NCI-H1694 (cell line): ENCODE measurements around the gene SIRT3.

ENCODE experiments used
- DNase-seq: peaks from one replicate; lab custom pipeline; 2025; lab: John Stamatoyannopoulos, UW

Gene SIRT3

DNA sequence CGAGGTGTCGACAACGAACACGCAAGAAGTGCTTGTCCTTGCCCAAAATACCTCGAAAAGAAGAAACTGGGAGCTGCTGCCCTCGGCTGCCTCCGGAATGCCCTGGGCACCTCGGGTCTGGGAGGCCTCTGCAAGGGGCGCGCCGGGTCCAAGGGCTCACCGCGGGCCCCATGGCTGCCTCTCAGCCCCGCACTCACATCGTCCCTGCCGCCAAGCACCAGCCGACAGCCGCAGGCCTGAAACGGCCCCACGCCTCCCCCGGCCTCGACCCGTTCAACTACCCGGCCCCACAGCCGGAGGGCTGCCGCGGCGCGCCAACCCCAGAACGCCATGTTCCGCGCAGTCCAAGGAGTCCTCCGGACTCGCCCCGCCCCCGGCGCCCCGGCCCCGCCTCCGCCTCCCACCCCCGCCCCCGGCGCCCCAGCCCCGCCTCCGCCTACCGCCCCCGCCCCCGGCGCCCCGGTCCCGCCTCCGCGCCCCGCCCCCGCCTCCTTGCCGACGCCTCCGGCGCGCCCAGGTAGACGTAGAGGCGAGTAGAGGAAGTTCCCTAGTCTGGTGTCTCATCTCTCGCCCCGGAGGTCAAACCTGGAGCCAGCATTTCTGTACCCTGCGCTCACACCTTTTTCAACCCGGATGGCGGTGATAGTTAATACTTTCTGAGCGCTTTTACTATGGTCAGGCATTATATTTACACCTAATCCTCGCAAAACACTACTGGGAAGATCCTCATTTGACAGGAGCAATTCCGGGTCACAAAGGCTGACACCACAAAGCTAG, at the start of gene SIRT3:
Gene SIRT3 (minus strand): TSS at position 346 of the 777 bp plus-strand sequence. CDS start 14 bp downstream, at position 332.
- peak; percentile 6 for DNase-seq

GRCh38 chr11:285894-286220, 49.7 kb upstream of the SIRT3 start:
- DNase-seq, result no peak

DNA sequence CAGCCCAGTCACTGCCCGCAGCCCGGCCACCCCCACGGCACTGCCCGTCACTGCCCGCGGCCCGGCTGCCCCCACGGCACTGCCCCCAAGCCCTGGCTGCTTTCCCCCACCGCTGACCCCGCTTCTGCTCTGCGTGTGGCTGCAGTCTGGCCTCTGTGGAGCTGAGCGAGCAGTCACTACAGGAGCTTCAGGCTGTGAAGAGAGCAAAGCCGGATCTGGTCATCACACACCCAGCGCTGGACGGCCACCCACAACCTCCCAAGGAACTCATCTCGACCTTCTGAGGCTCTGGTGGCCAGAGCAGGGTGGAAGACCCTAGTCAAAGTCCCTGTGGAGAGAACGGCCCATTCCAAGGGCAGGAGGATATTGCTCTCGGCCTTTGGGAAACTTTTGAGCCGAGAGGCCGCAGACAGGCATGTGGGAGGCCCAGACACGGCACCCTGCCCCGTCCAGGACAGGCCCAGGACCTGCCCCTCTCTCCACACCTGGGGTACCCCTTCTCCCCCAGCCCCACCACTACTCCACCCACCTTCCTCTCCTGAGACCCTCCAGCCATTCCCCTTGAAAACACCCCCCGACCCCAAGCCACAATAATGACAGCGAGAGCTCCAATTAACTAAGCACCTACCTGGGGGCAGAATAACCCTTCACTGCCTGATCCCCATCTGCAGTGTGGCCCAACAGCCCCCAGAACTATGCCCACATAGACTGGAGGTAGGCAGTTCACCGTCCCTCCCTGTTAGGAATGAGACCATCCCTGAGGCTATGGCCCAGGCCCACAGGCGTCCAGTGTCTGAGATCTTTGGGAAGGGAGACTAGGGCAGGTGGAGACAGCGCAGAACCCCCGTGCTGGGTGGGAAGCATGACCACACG, 49.1 kb upstream of the SIRT3 start:
- DNase-seq, result no peak

GRCh38 chr11:284105-285020, 48.2 kb upstream of the SIRT3 start:
- no peak for DNase-seq

GRCh38 chr11:283405-284104, 47.4 kb upstream of the SIRT3 start:
- DNase-seq, result no peak

DNA sequence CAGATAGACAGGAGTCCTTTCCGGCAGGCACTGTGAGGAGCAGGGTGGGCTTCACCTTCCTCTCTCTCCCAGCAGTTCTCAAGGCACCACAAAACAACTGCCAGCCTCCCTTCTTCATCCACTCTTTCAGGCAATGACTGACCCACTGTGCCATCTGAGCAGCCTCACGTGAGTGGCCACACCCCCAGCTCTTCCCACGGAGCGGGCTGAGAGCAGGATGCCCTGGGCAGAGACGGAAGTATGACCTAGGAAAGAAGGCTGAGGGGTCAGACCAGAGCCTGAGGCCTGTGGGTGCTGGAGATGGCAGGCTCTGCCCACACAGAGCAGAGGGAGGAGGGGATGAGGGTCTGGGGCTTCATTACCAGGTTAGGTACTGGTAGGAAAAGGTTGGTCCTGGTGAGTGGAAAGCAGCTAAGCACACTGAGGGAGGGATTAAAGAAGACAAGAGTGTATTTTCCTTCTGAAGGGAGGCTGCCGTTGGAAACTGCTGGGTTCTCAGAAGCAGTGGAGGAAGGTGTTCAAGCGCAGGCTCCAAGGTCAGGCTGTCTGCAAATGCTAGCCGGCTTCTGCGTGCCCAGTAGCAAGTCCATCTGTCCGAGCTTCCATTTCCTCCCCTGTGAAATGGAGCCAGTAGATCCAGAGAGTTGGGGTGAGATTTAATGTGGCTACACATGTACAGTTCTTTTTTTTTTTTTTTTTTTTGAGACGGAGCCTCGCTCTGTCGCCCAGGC, 46.7 kb upstream of the SIRT3 start:
- no peak for DNase-seq

DNA sequence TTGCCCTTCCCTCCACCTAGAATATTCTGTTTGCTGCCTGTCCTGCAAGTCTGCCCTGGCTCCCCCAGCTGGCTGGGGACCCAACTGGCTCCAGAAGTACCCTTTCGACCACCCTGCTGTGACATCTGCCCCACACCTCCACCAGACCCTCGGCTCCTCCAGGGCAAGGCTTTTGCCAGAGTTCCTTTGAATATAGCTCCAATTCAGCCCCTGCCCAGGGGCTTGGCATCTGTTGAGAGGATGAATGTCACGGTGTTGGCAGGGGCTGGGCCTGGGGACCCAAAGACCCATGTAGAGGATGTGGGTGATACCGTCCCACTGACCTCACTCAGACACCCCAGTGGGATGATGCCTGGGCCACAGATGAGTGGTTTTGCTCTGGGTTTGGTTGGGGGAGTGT, 46.0 kb upstream of the SIRT3 start:
- no peak for DNase-seq

DNA sequence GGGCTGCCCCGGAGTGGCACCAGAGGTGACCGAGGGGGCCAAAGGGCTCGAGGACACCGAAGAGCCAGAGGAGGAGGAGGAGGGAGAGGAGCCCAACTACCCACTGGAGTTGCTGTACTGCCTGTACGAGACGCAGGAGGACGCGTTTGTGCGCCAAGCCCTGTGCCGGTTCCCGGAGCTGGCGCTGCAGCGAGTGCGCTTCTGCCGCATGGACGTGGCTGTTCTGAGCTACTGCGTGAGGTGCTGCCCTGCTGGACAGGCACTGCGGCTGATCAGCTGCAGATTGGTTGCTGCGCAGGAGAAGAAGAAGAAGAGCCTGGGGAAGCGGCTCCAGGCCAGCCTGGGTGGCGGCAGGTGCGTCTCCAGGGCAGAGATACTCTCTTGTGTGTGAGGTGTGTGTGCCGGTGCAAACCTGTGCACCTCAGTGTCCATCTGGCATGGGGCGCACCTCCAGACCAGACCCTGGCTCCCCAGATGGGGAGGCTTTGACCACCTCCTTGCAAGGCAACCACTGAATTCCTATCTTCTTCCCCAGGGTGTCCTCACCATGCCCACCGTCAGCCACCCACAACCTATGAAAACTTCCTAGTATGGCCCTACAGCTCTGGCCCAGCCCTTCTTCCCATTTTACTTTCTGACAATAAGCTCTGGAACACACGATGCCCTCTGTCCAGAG, 45.5 kb upstream of the SIRT3 start:
- no peak for DNase-seq

- DNase-seq, result no peak
Measured at GRCh38 chr11:280706-281485, 44.8 kb upstream of the SIRT3 start.

DNA sequence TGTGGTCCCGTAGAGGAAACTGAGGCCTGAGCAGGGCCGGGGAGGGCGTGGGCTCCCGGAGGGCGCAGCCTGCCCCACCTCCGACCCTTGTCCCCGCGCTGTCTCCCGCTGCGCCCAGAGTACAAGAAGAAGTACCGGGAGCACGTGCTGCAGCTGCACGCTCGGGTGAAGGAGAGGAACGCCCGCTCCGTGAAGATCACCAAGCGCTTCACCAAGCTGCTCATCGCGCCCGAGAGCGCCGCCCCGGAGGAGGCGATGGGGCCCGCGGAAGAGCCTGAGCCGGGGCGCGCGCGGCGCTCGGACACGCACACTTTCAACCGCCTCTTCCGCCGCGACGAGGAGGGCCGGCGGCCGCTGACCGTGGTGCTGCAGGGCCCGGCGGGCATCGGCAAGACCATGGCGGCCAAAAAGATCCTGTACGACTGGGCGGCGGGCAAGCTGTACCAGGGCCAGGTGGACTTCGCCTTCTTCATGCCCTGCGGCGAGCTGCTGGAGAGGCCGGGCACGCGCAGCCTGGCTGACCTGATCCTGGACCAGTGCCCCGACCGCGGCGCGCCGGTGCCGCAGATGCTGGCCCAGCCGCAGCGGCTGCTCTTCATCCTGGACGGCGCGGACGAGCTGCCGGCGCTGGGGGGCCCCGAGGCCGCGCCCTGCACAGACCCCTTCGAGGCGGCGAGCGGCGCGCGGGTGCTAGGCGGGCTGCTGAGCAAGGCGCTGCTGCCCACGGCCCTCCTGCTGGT, 44.0 kb upstream of the SIRT3 start:
- DNase-seq, result no peak

GRCh38 chr11:279040-279965, 43.2 kb upstream of the SIRT3 start:
- no peak for DNase-seq

- no peak for DNase-seq
Measured at GRCh38 chr11:278001-278951, 42.1 kb upstream of the SIRT3 start, which contains the start of gene NLRP6. Gene NLRP6, plus strand, starts transcription at chr11:278407. Its CDS starts 163 bp downstream, at chr11:278570.

DNA sequence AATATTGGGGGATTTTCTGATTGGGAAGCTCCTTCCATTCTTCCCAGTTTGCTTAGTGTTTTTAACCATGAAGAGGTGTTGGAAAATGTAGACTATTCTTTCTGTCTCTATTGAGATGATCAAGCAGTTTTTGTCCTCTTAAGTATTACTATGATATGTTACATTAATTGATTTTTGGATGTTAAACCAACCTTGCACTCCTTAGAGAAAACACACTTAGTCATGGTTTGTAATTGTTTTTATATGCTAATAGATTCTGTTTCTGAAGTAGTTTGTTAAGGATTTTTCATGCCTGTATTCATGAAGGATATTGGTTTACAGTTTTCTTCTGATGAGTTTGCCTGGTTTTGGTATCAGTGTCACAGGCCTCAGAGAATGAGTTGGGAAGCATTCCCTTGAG, 40.1 kb upstream of the SIRT3 start:
- DNase-seq, result no peak

DNA sequence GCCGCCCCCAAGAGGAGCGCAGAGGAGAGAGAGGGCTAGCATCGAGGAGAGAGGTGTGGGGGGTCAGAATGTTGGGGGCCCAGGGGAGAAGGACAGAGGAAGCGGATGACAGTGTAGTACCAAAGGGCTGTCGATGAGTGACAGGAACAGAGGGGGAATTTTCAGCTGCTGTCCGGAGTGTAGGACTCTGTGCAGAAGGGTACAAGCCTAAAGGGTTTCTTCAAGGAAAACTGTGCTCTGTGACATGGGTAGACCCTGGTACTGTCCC, 36.7 kb upstream of the SIRT3 start:
- DNase-seq, result no peak

- DNase-seq, result no peak
Measured at GRCh38 chr11:272195-272930, 36.2 kb upstream of the SIRT3 start.

- DNase-seq, result no peak
Measured at GRCh38 chr11:271319-271715, 35.2 kb upstream of the SIRT3 start.
